Sigmoid colon (tissue), 4 donors: ENCODE results near the gene RBM26.

ENCODE experiments used
- CTCF ChIP-seq, 4 experiments: fragments of 450-650 bp in 3 of 4; fragments of 200-600 bp in 1 of 4; IDR thresholded peaks; one replicate each; pipeline ENCODE4 v1.5.1; 2016 to 2019; ENCODE audit warnings: antibody characterized with exemption in 4 of 4, mild to moderate bottlenecking in 3 of 4, moderate library complexity in 2 of 4
- EP300 ChIP-seq, 4 donors: sonication (generic); formaldehyde crosslinking; IDR thresholded peaks; one replicate each; pipeline ENCODE4 v1.6.1; 2017; ENCODE audit warnings: antibody characterized with exemption in 4 of 4
- POLR2A ChIP-seq, 2 donors: fragments of 450-650 bp; IDR thresholded peaks; one replicate each; pipeline ENCODE4 v1.6.1; 2016; ENCODE audit warnings: antibody characterized with exemption in 2 of 2, mild to moderate bottlenecking in 2 of 2, moderate library complexity in 2 of 2
- POLR2AphosphoS5 ChIP-seq, 4 donors: sonication (generic); formaldehyde crosslinking; IDR thresholded peaks; one replicate each; pipeline ENCODE4 v1.6.1; 2017; ENCODE audit warnings: antibody characterized with exemption in 4 of 4

- no peak for TF ChIP-seq EP300 (IDR thresholded peaks at IDR 0.05)
- TF ChIP-seq CTCF (IDR thresholded peaks at IDR 0.05) = no peak
- TF ChIP-seq POLR2A (IDR thresholded peaks at IDR 0.05) = no peak
- TF ChIP-seq POLR2AphosphoS5 (IDR thresholded peaks at IDR 0.05) = no peak
Measured at GRCh38 chr13:79341202-79341601, 64.9 kb downstream of the RBM26 start.
